Panc1 (cell line): ENCODE measurements around the gene TMEM92.

Experiments
- SIN3A ChIP-seq: IDR thresholded peaks from 2 replicates; pipeline ENCODE4 v1.6.1; 2012; ENCODE audit warnings: low read depth, mild to moderate bottlenecking, low read length, moderate library complexity, borderline replicate concordance; ENCODE audit not compliant: insufficient read depth
- TF ChIP-seq, protein P1 (sequence below): fragments of 450-650 bp; IDR thresholded peaks from 2 replicates; pipeline ENCODE4 v1.5.1; 2017; ENCODE audit warnings: mild to moderate bottlenecking

DNA sequence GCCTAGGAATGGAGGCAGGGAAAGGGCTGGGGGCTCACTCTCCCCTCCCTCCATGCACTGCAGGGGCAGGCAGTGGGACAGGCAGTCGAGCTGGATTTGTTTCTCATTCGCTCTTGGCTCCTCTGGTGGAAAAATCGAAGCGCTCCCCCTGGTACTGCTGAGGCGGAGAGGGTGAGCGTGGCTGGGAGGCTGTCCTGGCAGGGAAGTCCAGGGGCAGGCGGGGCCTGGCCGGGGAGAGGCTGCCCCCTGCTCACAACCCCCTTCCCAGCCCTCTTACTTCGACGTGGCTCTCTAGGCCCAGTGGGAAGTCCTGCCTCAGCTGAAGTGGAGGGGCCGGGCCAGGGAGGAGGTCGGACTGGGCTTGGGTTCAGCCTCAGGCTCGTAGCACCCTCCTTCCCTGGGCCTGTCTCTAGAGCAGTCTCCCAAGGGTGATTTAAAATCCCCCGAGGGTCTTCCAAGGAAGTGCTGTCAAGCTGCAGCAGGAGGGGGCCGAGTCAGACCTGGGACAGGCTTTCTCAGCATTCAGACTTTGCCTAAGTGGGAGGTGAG is 16.5 kb upstream of the TMEM92 start:
- TF ChIP-seq, protein P1, sequence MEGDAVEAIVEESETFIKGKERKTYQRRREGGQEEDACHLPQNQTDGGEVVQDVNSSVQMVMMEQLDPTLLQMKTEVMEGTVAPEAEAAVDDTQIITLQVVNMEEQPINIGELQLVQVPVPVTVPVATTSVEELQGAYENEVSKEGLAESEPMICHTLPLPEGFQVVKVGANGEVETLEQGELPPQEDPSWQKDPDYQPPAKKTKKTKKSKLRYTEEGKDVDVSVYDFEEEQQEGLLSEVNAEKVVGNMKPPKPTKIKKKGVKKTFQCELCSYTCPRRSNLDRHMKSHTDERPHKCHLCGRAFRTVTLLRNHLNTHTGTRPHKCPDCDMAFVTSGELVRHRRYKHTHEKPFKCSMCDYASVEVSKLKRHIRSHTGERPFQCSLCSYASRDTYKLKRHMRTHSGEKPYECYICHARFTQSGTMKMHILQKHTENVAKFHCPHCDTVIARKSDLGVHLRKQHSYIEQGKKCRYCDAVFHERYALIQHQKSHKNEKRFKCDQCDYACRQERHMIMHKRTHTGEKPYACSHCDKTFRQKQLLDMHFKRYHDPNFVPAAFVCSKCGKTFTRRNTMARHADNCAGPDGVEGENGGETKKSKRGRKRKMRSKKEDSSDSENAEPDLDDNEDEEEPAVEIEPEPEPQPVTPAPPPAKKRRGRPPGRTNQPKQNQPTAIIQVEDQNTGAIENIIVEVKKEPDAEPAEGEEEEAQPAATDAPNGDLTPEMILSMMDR = no peak
- no peak for TF ChIP-seq SIN3A
